HEK293 (cell line): ENCODE measurements around the gene LGI1.

Experiments used
- CTCF ChIA-PET: fragments of 350-600 bp; formaldehyde crosslinking; extraction: SDS; loops from one replicate; lab custom pipeline; 2021; ENCODE audit warnings: antibody characterized with exemption; lab: Yijun Ruan, JAX
- POLR2A ChIA-PET: fragments of 300-600 bp; formaldehyde crosslinking; extraction: SDS; loops from one replicate; lab custom pipeline; 2020; ENCODE audit warnings: antibody characterized with exemption, inconsistent platforms; lab: Yijun Ruan, JAX
- H3K27ac ChIP-seq: fragments of 200-500 bp; sonication (Bioruptor generic); 2 replicates; pipeline ENCODE4 v1.5.1; 2014; ENCODE audit warnings: low read depth, low read length, control low read depth, inconsistent platforms; ENCODE audit errors: extremely low read depth
- H3K36me3 ChIP-seq, 2 experiments: fragments of 200-500 bp in 1 of 2; sonication (Bioruptor generic) in 1 of 2; 1 replicate in 1 of 2; 2 replicates in 1 of 2; pipeline ENCODE4 v1.5.1; 2014 to 2017; ENCODE audit warnings: inconsistent platforms in 2 of 2, low read length in 2 of 2; ENCODE audit not compliant: control insufficient read depth in 2 of 2, insufficient read depth in 1 of 2
- H3K4me1 ChIP-seq: fragments of 200-500 bp; sonication (Bioruptor generic); 2 replicates; pipeline ENCODE4 v1.5.1; 2014; ENCODE audit warnings: mild to moderate bottlenecking, low read length, inconsistent platforms; ENCODE audit not compliant: control insufficient read depth, insufficient read depth
- H3K4me3 ChIP-seq: 2 replicates; pipeline ENCODE4 v1.5.1; 2011; ENCODE audit warnings: low read depth, mild to moderate bottlenecking, control low read depth, low read length, moderate library complexity
- H3K9me3 ChIP-seq: fragments of 200-500 bp; sonication (Bioruptor generic); 2 replicates; pipeline ENCODE4 v1.5.1; 2014; ENCODE audit warnings: low read depth, low read length, inconsistent platforms; ENCODE audit not compliant: control insufficient read depth, insufficient read depth
- KLF9 ChIP-seq: fragments of 450-650 bp; formaldehyde crosslinking; IDR thresholded peaks from 2 replicates; pipeline ENCODE4 v1.5.1; 2016; ENCODE audit warnings: missing biosample characterization, missing genetic modification characterization, low read depth
- OSR2 ChIP-seq: fragments of 450-650 bp; formaldehyde crosslinking; IDR thresholded peaks from 2 replicates; pipeline ENCODE4 v1.5.1; 2016; ENCODE audit warnings: missing biosample characterization, missing genetic modification characterization
- SALL2 ChIP-seq: fragments of 450-650 bp; formaldehyde crosslinking; IDR thresholded peaks from 2 replicates; pipeline ENCODE4 v1.5.0; 2017; ENCODE audit warnings: missing biosample characterization, mild to moderate bottlenecking, missing genetic modification characterization, borderline replicate concordance
- SP3 ChIP-seq: fragments of 450-650 bp; formaldehyde crosslinking; IDR thresholded peaks from 2 replicates; pipeline ENCODE4 v1.5.1; 2016; ENCODE audit warnings: missing biosample characterization, missing genetic modification characterization
- ZBTB11 ChIP-seq: fragments of 450-650 bp; formaldehyde crosslinking; conservative IDR thresholded peaks from 2 replicates; pipeline ENCODE4 v1.5.1; 2016; ENCODE audit warnings: low read depth, missing biosample characterization, missing genetic modification characterization
- ZIC2 ChIP-seq: fragments of 450-650 bp; formaldehyde crosslinking; IDR thresholded peaks from 2 replicates; pipeline ENCODE4 v1.5.1; 2016; ENCODE audit warnings: missing biosample characterization, missing genetic modification characterization
- ZNF133 ChIP-seq: fragments of 450-650 bp; formaldehyde crosslinking; IDR thresholded peaks from 2 replicates; pipeline ENCODE4 v1.5.1; 2016; ENCODE audit warnings: missing biosample characterization, missing genetic modification characterization
- ZNF140 ChIP-seq: fragments of 450-650 bp; formaldehyde crosslinking; IDR thresholded peaks from 2 replicates; pipeline ENCODE4 v1.5.1; 2016; ENCODE audit warnings: missing biosample characterization, missing genetic modification characterization
- ZNF184 ChIP-seq: fragments of 450-650 bp; IDR thresholded peaks from 2 replicates; pipeline ENCODE4 v1.5.1; 2018; ENCODE audit warnings: missing biosample characterization, mild to moderate bottlenecking, missing genetic modification characterization
- ZNF266 ChIP-seq: fragments of 450-650 bp; formaldehyde crosslinking; IDR thresholded peaks from 2 replicates; pipeline ENCODE4 v1.5.1; 2016; ENCODE audit warnings: missing biosample characterization, missing genetic modification characterization, low read depth
- ZNF311 ChIP-seq: fragments of 450-650 bp; formaldehyde crosslinking; IDR thresholded peaks from 2 replicates; pipeline ENCODE4 v1.5.1; 2017; ENCODE audit warnings: missing biosample characterization, missing genetic modification characterization, borderline replicate concordance
- ZNF324 ChIP-seq: fragments of 450-650 bp; formaldehyde crosslinking; IDR thresholded peaks from 2 replicates; pipeline ENCODE4 v1.5.1; 2016; ENCODE audit warnings: missing biosample characterization, missing genetic modification characterization
- ZNF501 ChIP-seq: fragments of 450-650 bp; formaldehyde crosslinking; IDR thresholded peaks from 2 replicates; pipeline ENCODE4 v1.5.1; 2016; ENCODE audit warnings: missing biosample characterization, missing genetic modification characterization
- ZNF600 ChIP-seq: fragments of 450-650 bp; formaldehyde crosslinking; IDR thresholded peaks from 2 replicates; pipeline ENCODE4 v1.5.1; 2016; ENCODE audit warnings: missing biosample characterization, missing genetic modification characterization
- ZNF626 ChIP-seq: fragments of 450-650 bp; sonication (Bioruptor Pico); formaldehyde crosslinking; IDR thresholded peaks from 2 replicates; pipeline ENCODE4 v1.5.1; 2018; ENCODE audit warnings: missing biosample characterization, missing genetic modification characterization, inconsistent platforms
- ZNF639 ChIP-seq: fragments of 450-650 bp; formaldehyde crosslinking; IDR thresholded peaks from 2 replicates; pipeline ENCODE4 v1.5.1; 2016; ENCODE audit warnings: missing biosample characterization, missing genetic modification characterization
- ZNF830 ChIP-seq: fragments of 450-650 bp; IDR thresholded peaks from 2 replicates; pipeline ENCODE4 v1.5.0; 2018; ENCODE audit warnings: missing biosample characterization, missing genetic modification characterization, low read depth, mild to moderate bottlenecking, moderate library complexity
- TF ChIP-seq, protein P1 (sequence below): fragments of 450-650 bp; formaldehyde crosslinking; IDR thresholded peaks from 2 replicates; pipeline ENCODE4 v1.5.1; 2016; ENCODE audit warnings: missing biosample characterization, missing genetic modification characterization

LGI1 gene

GRCh38 chr10:93835770-93836169, 78.0 kb downstream of the LGI1 start:
- Histone ChIP-seq H3K4me3 (no peak overlapping the region), H3K9me3 (no peaks in the 10 kb centered on the region), H3K4me1 (no peaks in the 10 kb centered on the region), H3K27ac (no peak overlapping the region), H3K36me3 (no peaks in the 10 kb centered on the region)
- CTCF ChIA-PET = no interaction called here
- POLR2A ChIA-PET = no interaction called here
- no peak for TF ChIP-seq ZNF324
- TF ChIP-seq ZBTB11 (tag by site-specific recombination) = no peak
- no peak for TF ChIP-seq ZNF626 (tag by site-specific recombination)
- no peak for TF ChIP-seq ZNF830 (tag by site-specific recombination)
- TF ChIP-seq ZNF184 (tag by site-specific recombination) = no peak
- TF ChIP-seq SP3 (tag by site-specific recombination) = no peak
- no peak for TF ChIP-seq SALL2
- TF ChIP-seq, protein P1, sequence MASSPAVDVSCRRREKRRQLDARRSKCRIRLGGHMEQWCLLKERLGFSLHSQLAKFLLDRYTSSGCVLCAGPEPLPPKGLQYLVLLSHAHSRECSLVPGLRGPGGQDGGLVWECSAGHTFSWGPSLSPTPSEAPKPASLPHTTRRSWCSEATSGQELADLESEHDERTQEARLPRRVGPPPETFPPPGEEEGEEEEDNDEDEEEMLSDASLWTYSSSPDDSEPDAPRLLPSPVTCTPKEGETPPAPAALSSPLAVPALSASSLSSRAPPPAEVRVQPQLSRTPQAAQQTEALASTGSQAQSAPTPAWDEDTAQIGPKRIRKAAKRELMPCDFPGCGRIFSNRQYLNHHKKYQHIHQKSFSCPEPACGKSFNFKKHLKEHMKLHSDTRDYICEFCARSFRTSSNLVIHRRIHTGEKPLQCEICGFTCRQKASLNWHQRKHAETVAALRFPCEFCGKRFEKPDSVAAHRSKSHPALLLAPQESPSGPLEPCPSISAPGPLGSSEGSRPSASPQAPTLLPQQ (tag by site-specific recombination) = no peak
- TF ChIP-seq KLF9 (tag by site-specific recombination) = no peak
- TF ChIP-seq ZNF133 (tag by site-specific recombination) = no peak
- TF ChIP-seq ZNF600 = no peak

DNA sequence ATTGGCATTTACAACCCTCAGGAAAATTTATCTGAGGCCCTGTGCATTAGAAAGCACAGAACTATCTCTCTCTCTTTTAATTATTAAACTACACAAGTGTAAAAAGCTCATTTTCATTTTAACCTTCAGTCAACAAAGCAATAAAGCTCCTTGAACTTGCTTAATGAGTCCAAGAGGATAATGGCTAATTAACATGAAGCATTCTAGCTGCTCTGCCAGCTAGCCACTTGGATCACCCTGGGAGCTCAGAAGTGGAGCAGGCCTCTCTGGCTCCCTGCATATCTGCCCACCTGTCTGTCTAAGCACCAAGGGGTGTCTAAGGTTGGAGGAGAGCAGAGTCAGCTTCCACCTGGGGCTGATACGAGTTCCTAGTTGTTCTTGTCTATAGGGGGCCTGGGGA, 80.1 kb downstream of the LGI1 start:
- ChIA-PET POLR2A (no interaction called here), CTCF (interaction anchor here (0.7 kb wide), 1 partner anchor 484 kb away, joined by 3 read pairs; no protein-coding TSS in a partner anchor)
- Histone ChIP-seq H3K4me3 (no peak overlapping the region), H3K4me1 (no peaks in the 10 kb centered on the region), H3K9me3 (no peaks in the 10 kb centered on the region), H3K36me3 (no peaks in the 10 kb centered on the region), H3K27ac (no peak overlapping the region)
- peak; percentile 39 for TF ChIP-seq ZIC2
- TF ChIP-seq OSR2 (tag by site-specific recombination) = no peak

GRCh38 chr10:93838278-93838677, 80.5 kb downstream of the LGI1 start:
- Histone ChIP-seq H3K9me3 (no peaks in the 10 kb centered on the region), H3K4me3 (no peak overlapping the region), H3K27ac (no peak overlapping the region), H3K4me1 (no peaks in the 10 kb centered on the region), H3K36me3 (no peaks in the 10 kb centered on the region)
- CTCF ChIA-PET = interaction anchor here (0.7 to 1.0 kb wide), 2 partner anchors 482 to 483 kb away, joined by 3 read pairs; no protein-coding TSS in a partner anchor
- POLR2A ChIA-PET = no interaction called here
- TF ChIP-seq ZNF311 (tag by site-specific recombination) (no peak), ZNF501 (tag by site-specific recombination) (no peak), ZNF266 (tag by site-specific recombination) (no peak), ZNF639 (tag by site-specific recombination) (no peak), ZNF140 (no peak)
